ENCODE measurements around the gene URGCP. TPM values are rescaled to one million over a fixed set of nuclear protein-coding genes. Genes with fewer than 3 reads are reported as not detected.

Gene URGCP
- total RNA-seq, 1 donor from 2014 or later, result 24.4 TPM

DNA sequence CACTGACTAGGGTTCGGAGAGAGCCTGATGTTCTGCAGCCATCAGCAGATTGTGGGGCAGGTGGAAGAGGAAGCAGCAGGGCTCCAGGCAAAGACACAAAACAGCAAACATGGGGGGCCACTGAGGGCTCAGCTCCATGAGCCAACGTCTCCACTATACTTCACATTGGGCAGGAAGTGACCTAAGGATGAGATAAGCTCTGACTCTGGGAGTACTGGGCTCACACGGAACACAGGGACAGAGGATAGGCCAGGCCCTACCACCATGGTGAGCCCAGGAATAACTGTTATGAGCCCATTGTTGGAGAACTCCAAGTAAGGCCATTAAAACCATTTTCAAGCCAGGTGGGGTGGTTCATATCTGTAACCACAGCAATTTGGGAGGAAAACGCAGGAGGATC, 22.2 kb downstream of the URGCP start:
- H3K27ac Mint-ChIP-seq (ENCODE audit: unreplicated experiment), result no peak overlapping the region
- DNase-seq (ENCODE audit: low spot score), result no peak
- peaks cover 17% of the 10 kb centered on the region for H3K36me3 Mint-ChIP-seq (ENCODE audit: low read depth)
- no peaks in the 10 kb centered on the region for H3K9me3 Mint-ChIP-seq (ENCODE audit: low read depth)
- no peak overlapping the region for H3K4me3 Mint-ChIP-seq (ENCODE audit: unreplicated experiment)
- H3K27me3 Mint-ChIP-seq (ENCODE audit: low read depth), result no peaks in the 10 kb centered on the region
- TF ChIP-seq, protein P1, sequence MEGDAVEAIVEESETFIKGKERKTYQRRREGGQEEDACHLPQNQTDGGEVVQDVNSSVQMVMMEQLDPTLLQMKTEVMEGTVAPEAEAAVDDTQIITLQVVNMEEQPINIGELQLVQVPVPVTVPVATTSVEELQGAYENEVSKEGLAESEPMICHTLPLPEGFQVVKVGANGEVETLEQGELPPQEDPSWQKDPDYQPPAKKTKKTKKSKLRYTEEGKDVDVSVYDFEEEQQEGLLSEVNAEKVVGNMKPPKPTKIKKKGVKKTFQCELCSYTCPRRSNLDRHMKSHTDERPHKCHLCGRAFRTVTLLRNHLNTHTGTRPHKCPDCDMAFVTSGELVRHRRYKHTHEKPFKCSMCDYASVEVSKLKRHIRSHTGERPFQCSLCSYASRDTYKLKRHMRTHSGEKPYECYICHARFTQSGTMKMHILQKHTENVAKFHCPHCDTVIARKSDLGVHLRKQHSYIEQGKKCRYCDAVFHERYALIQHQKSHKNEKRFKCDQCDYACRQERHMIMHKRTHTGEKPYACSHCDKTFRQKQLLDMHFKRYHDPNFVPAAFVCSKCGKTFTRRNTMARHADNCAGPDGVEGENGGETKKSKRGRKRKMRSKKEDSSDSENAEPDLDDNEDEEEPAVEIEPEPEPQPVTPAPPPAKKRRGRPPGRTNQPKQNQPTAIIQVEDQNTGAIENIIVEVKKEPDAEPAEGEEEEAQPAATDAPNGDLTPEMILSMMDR (IDR thresholded peaks at IDR 0.05), result no peak
- peaks cover 31% of the 10 kb centered on the region for H3K4me1 Mint-ChIP-seq (ENCODE audit: low read depth)

DNA sequence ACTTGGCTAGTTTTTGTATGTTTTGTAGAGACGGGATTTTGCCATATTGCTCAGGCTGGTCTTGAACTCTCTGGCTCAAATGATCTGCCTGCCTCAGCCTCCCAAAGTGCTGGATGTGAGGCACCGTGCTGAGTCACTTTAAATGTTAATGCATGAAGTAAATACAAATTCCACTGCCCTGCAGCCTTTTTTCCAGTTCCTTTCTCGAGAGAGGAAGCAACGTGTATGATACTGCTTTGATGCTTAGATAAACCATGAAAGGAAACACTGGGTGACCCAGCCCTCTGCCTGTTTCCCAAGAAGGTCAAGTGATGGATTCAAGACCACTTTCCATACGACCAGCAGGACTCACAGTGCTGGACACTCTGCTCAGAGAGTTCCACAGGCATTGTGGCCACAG, 25.8 kb downstream of the URGCP start:
- no peaks in the 10 kb centered on the region for H3K9me3 Mint-ChIP-seq (ENCODE audit: low read depth)
- peaks cover 40% of the 10 kb centered on the region for H3K36me3 Mint-ChIP-seq (ENCODE audit: low read depth)
- TF ChIP-seq, protein P1 (IDR thresholded peaks at IDR 0.05), result no peak
- H3K4me1 Mint-ChIP-seq (ENCODE audit: low read depth), result peaks cover 30% of the 10 kb centered on the region
- no peak overlapping the region for H3K4me3 Mint-ChIP-seq (ENCODE audit: unreplicated experiment)
- no peak for DNase-seq (ENCODE audit: low spot score)
- H3K27ac Mint-ChIP-seq (ENCODE audit: unreplicated experiment), result peak overlapping the region; percentile 6
- no peaks in the 10 kb centered on the region for H3K27me3 Mint-ChIP-seq (ENCODE audit: low read depth)

DNA sequence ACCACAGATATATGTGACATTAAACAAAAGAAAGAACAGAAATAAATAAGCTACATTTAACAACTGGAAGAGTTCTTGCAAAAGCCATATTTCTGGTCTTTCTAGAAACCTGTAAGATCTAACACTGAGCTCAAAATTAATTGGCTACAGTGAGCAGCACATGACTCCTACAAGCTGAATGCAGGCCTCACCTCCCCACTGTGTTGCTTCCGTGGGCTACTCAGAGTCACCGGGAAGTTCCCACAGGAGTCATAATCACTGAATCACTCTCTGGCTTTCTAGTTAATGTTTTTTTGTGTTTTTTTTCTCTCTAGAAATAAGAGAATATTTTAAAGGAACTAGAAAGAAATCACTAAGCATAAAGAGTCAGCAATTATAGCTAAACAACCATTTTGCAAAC, 26.9 kb downstream of the URGCP start:
- Mint-ChIP-seq H3K27ac (ENCODE audit: unreplicated experiment) (peak overlapping the region; percentile 55), H3K36me3 (ENCODE audit: low read depth) (peaks cover 42% of the 10 kb centered on the region), H3K27me3 (ENCODE audit: low read depth) (no peaks in the 10 kb centered on the region), H3K9me3 (ENCODE audit: low read depth) (no peaks in the 10 kb centered on the region), H3K4me3 (ENCODE audit: unreplicated experiment) (no peak overlapping the region), H3K4me1 (ENCODE audit: low read depth) (peaks cover 30% of the 10 kb centered on the region)
- no peak for DNase-seq (ENCODE audit: low spot score)
- TF ChIP-seq, protein P1 (IDR thresholded peaks at IDR 0.05), result no peak

DNA sequence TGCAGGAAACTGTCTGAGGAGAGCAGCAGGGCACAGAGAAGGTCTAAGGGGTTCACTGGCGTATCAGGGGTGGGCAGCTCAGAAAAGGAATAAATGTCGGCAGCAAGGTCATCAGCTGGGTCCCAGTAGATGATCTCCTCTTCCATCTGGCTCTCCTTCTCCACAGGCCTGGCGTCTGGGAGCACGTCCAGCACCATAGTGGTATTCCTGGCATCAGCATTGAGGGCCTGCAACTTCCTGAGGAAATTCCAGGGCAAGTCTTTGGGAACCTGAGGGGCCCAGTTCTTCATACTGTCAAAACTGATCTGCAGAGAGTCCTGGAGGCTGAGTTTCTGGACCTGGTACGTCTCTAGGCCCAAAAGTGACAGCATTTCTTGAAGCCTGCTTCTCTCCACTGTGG, 27.5 kb downstream of the URGCP start:
- H3K27ac Mint-ChIP-seq (ENCODE audit: unreplicated experiment), result peak overlapping the region; percentile 55
- no peaks in the 10 kb centered on the region for H3K9me3 Mint-ChIP-seq (ENCODE audit: low read depth)
- H3K36me3 Mint-ChIP-seq (ENCODE audit: low read depth), result peaks cover 37% of the 10 kb centered on the region
- peaks cover 30% of the 10 kb centered on the region for H3K4me1 Mint-ChIP-seq (ENCODE audit: low read depth)
- H3K27me3 Mint-ChIP-seq (ENCODE audit: low read depth), result no peaks in the 10 kb centered on the region
- TF ChIP-seq, protein P1 (IDR thresholded peaks at IDR 0.05), result no peak
- DNase-seq (ENCODE audit: low spot score), result no peak
- H3K4me3 Mint-ChIP-seq (ENCODE audit: unreplicated experiment), result no peak overlapping the region

DNA sequence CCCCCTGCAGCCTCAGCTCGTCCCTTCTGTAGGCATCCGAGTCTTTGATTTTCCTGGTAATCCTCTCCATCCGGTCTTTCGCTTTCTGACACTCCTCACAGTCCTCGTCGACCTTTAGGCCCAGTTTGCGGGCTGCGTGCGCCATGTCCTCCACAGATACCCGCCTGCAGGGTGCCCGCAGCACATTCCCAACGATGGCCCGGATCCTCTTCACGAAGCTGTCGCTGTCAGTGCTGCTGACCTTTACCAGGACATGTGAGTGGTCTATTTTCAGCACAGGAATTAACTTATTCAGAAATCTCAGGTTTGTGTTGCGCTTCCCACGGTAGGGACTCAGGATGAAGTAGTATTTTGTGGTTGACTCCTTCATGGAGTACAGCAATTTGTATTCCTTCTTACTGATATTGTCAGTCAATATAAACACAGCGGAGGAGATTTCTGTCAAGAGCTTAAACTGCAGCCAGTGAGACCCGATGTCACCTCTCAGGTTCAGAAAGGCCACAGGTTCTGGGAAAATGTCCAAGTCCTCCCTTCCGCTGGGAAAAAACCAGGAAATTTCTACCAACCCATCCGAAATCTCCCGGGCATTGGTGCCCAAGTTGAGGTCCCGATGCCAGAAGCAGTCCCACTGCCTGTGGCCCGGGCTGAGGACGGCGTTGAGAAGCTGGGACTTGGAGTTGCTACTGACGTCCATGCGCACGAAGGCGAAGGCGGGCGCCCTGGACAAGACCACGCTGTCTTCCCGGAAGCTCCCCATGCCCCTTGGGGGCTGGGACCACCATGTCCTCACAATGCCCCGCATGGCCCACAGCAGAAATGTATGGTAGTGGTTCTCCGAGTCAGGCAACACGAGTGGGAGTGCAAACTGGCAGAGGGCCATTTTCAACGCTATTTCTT, 28.2 kb downstream of the URGCP start:
- no peaks in the 10 kb centered on the region for H3K27me3 Mint-ChIP-seq (ENCODE audit: low read depth)
- peaks cover 33% of the 10 kb centered on the region for H3K36me3 Mint-ChIP-seq (ENCODE audit: low read depth)
- TF ChIP-seq, protein P1 (IDR thresholded peaks at IDR 0.05), result no peak
- peaks cover 37% of the 10 kb centered on the region for H3K4me1 Mint-ChIP-seq (ENCODE audit: low read depth)
- no peaks in the 10 kb centered on the region for H3K9me3 Mint-ChIP-seq (ENCODE audit: low read depth)
- no peak overlapping the region for H3K4me3 Mint-ChIP-seq (ENCODE audit: unreplicated experiment)
- peak overlapping the region; percentile 55 for H3K27ac Mint-ChIP-seq (ENCODE audit: unreplicated experiment)
- DNase-seq (ENCODE audit: low spot score), result no peak
